ENCODE measurements around the gene DONSON. TPM values are rescaled to one million over a fixed set of nuclear protein-coding genes. Genes with fewer than 3 reads are reported as not detected.
"Not testable (repeated sequence)": the region's sequence is repeated elsewhere in the genome, so short reads cannot be mapped to it uniquely, and the experiment has no call there.

The DONSON gene
- total and polyA plus RNA-seq, 11 donors, result 4.0 to 18.6 (median 5.8) TPM

DNA sequence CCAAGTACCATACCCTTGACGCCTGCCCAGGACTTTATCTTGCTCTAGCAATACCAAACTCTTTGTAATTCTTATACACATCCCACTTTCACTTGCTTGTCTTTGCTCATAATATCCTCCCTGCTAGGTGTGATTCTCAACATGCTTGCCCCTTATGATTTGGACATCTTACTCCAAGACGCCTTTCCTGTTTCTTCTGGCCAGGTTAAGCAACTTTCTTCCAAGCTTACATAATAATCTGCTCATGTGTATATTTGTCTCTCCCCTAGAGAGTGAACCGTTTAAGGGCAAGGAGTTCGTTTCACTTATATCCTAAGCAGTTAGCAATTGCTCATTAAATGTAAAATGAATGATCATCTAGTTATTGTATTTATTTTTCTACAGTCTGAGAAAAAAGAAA, 31.2 kb upstream of the DONSON start:
- no peak overlapping the region for H3K4me3 ChIP-seq
- no peaks in the 10 kb centered on the region for H3K27me3 ChIP-seq
- peaks cover 0 to 92% (median 70%) of the 10 kb centered on the region in 9 donors for H3K36me3 ChIP-seq
- no peaks in the 10 kb centered on the region for H3K9me3 ChIP-seq
- ATAC-seq (no peak), DNase-seq (no peak)
- intact Hi-C loops (cut with DNase I), result no loop called here
- H3K27ac ChIP-seq, result no peak overlapping the region
- H3K4me1 ChIP-seq, result no peaks in the 10 kb centered on the region
- 91 to 96% (median 93%) methylated on average over 4 of the region's 4 CpGs for WGBS, 4 donors
- TF ChIP-seq POLR2A (IDR thresholded peaks at IDR 0.05), result no peak
- TF ChIP-seq, protein P1, sequence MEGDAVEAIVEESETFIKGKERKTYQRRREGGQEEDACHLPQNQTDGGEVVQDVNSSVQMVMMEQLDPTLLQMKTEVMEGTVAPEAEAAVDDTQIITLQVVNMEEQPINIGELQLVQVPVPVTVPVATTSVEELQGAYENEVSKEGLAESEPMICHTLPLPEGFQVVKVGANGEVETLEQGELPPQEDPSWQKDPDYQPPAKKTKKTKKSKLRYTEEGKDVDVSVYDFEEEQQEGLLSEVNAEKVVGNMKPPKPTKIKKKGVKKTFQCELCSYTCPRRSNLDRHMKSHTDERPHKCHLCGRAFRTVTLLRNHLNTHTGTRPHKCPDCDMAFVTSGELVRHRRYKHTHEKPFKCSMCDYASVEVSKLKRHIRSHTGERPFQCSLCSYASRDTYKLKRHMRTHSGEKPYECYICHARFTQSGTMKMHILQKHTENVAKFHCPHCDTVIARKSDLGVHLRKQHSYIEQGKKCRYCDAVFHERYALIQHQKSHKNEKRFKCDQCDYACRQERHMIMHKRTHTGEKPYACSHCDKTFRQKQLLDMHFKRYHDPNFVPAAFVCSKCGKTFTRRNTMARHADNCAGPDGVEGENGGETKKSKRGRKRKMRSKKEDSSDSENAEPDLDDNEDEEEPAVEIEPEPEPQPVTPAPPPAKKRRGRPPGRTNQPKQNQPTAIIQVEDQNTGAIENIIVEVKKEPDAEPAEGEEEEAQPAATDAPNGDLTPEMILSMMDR (IDR thresholded peaks at IDR 0.05), result no peak

DNA sequence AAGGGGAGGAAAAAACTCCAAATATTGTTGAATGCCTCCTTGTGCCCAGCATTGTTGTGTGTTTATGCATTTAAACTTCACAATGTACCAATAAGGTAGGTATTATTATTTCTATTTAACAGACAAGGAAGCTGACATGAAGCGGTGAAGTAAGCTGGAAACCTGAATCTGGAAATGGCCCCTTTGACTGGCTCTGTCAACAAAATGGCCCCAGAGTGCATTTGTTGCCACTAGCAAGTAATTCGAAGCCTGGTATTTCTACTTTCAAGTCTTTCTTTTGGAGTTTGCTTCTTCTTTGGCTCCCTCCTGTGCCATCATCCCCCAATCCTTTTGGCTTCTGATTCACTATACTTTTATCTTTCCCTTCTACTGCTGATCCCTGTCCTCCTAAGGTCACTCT, 29.9 kb upstream of the DONSON start:
- intact Hi-C loops (cut with DNase I), result no loop called here
- no peak for ATAC-seq
- H3K4me3 ChIP-seq, result no peak overlapping the region
- H3K9me3 ChIP-seq, result no peaks in the 10 kb centered on the region
- peaks cover 0 to 92% (median 68%) of the 10 kb centered on the region in 9 donors for H3K36me3 ChIP-seq
- H3K27me3 ChIP-seq, result no peaks in the 10 kb centered on the region
- 97 to 100% (median 99%) methylated on average over 2 of the region's 2 CpGs for WGBS, 4 donors
- no peak for DNase-seq
- TF ChIP-seq, protein P1 (IDR thresholded peaks at IDR 0.05), result no peak
- TF ChIP-seq POLR2A (IDR thresholded peaks at IDR 0.05), result no peak
- no peak overlapping the region for H3K27ac ChIP-seq
- H3K4me1 ChIP-seq, result no peaks in the 10 kb centered on the region

DNA sequence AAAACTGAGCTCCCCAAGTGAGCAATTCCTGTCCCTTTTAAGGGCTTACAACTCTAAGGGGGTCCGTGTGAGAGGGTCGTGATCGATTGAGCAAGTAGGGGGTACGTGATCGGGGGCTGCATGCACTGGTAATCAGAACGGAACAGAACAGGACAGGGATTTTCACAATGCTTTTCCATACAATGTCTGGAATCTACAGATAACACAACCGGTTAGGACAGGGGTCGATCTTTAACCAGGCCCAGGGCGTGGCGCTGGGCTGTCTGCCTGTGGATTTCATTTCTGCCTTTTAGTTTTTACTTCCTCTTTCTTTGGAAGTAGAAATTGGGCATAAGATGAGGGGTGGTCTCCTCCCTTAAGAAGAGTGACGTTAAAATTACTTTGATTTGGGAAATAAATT, 29.1 kb upstream of the DONSON start:
- H3K4me1 ChIP-seq; H3K9me3 ChIP-seq; DNase-seq; intact Hi-C loops (cut with DNase I); H3K4me3 ChIP-seq; H3K27ac ChIP-seq; H3K27me3 ChIP-seq; ATAC-seq: not testable (repeated sequence)
- peaks cover 0 to 92% (median 68%) of the 10 kb centered on the region in 9 donors for H3K36me3 ChIP-seq
- WGBS, 4 donors, result 92 to 97% (median 93%) methylated on average over 11 of the region's 11 CpGs

DNA sequence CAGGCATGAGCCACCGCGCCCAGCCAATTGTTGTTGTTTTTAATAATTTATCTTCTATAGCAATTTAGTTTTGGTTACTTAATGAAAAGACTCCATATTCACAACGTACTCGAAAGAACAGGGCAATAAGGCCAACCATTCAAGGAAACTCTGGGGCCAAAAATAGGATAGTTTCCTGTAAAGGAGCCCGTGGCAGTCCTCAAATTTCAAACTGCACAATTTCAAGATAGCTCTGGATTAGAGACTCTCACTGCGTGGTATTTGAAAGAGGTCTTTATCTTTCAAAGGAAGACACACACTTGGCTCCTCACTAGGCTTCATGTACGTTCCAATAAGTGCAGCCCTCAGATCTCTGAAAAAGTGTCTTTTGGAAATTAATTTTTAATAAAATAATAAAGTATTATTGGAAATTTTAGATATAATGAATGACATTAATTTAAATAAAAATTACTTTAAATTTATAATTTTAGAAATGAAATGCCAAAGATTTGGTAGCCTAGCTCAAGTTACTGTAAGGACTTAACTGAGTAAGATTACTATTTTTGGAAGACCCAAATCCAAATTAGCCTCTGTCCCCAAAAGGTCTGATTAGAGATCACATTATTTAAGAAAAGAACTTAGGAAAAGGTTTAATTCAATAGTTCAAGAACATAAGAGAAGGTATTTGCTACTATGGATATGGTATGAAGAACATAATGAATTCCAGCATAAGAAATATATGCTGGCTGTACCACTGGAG, 22.7 kb upstream of the DONSON start:
- intact Hi-C loops (cut with DNase I), result no loop called here
- no peak for TF ChIP-seq POLR2A (IDR thresholded peaks at IDR 0.05)
- TF ChIP-seq, protein P1 (IDR thresholded peaks at IDR 0.05), result no peak
- Histone ChIP-seq H3K9me3 (no peaks in the 10 kb centered on the region), H3K27me3 (no peaks in the 10 kb centered on the region), H3K36me3 (peaks cover 0 to 89% (median 63%) of the 10 kb centered on the region in 9 donors), H3K4me1 (no peaks in the 10 kb centered on the region), H3K27ac (no peak overlapping the region), H3K4me3 (no peak overlapping the region)
- WGBS, 4 donors, result 74 to 90% (median 85%) methylated on average over 7 of the region's 7 CpGs
- ATAC-seq (no peak), DNase-seq (no peak)

Measured in heart left ventricle (tissue), 16 donors.